Pancreas (tissue), 10 donors: ENCODE data around the gene LCA5L. TPM values are rescaled to one million over a fixed set of nuclear protein-coding genes. Genes with fewer than 3 reads are reported as not detected.

ENCODE experiments used
- ATAC-seq, 4 donors: fragments of 200-7000 bp; cut with Tn5 transposase; one replicate each; pipeline versions ENCODE4 v1.8.0 to v1.9.1; 2020; ENCODE audit warnings: mild to moderate bottlenecking in 4 of 4, moderate library complexity in 4 of 4
- DNase-seq, 6 donors: peaks; one replicate each; pipeline ENCODE4 v3.0.0-alpha.2; 2020
- FAIRE-seq: peaks from 2 replicates; lab custom pipeline; 2012; peaks lifted over from hg19 to GRCh38; lab: Jason Lieb, UNC
- H3K27ac ChIP-seq, 4 donors: fragments of 200-600 bp; sonication (generic); 1 replicate in 3 of 4; 2 replicates in 1 of 4; pipeline versions ENCODE4 v1.5.0 to v1.8.0; 2020
- H3K27me3 ChIP-seq, 4 donors: fragments of 200-600 bp; one replicate each; pipeline ENCODE4 v1.8.0; 2021
- H3K36me3 ChIP-seq, 3 donors: fragments of 200-600 bp; sonication (generic) in 1 of 3; one replicate each; pipeline versions ENCODE4 v1.5.0 to v1.8.0; 2020 to 2021
- H3K4me1 ChIP-seq, 3 donors: fragments of 200-600 bp; one replicate each; pipeline ENCODE4 v1.8.0; 2021
- H3K4me3 ChIP-seq, 4 donors: fragments of 200-600 bp; sonication (generic) in 2 of 4; one replicate each; pipeline versions ENCODE4 v1.5.0 to v1.8.0; 2020 to 2021
- H3K9me3 ChIP-seq, 4 donors: fragments of 200-600 bp; one replicate each; pipeline ENCODE4 v1.8.0; 2021
- WGBS, 2 donors: extraction: QIAGEN DNeasy Blood & Tissue Kit; methylation state at CpG; one replicate each; pipeline ENCODE4 v1.1.7; 2013; 5-methylcytosine and 5-hydroxymethylcytosine counted together
- intact Hi-C, 3 donors: fragments of 100-400 bp; cut with DNase I; formaldehyde crosslinking; loops; one replicate each; pipeline versions ENCODE4 v1.11.1 to v1.14.2; 2022
- microRNA-seq, 2 donors: library from miRNA; unstranded; fragments of <30 nt; microRNA quantifications; one replicate each; pipeline versions ENCODE4 to v1.1.0, GENCODE V29; 2019 to 2020
- polyA plus RNA-seq, 2 donors: library from polyadenylated mRNA; stranded (reverse); fragments of 200-250 nt; gene quantifications; one replicate each; pipeline ENCODE4 v1.2.3, GENCODE V29; 2013
- total RNA-seq, 6 donors: library from RNA; stranded (reverse); fragmentation: NEBNext Ultra II Directional in 4 of 6; extraction: Animal tissue kit (Norgen Biotek cat#: 25700) in 4 of 6; gene quantifications; one replicate each; pipeline versions ENCODE4 v1.2.1 to v1.2.4, GENCODE V29; 2021 to 2023
- TF ChIP-seq, protein P1 (sequence below), 4 donors: fragments of 200-600 bp; sonication (generic) in 3 of 4; IDR thresholded peaks; one replicate each; pipeline versions ENCODE4 v1.5.0 to v1.8.0; 2021; ENCODE audit warnings: antibody characterized with exemption in 4 of 4
- donor health status: healthy with polysubstance abuse.
- donor health status: DM: no; HTN: no; CAD: no; lungs with moderate emphysema.
- donor health status: DM: no; HTN: no; CAD: no.
- donor health status: control.
- donor health status: control.
- donor health status: Bipolar disorder and iron deficiency.
- donor health status: DM: yes; HTN: yes; CAD: no.
- donor health status: DM: no; HTN: no; CAD: no.
- donor health status: DM: no; HTN: no; CAD: no.
- donor health status: DM: yes; HTN: yes; CAD: no.

Gene LCA5L
- total and polyA plus RNA-seq, 8 donors, result 0.72 to 1.8 (median 1.3) TPM

DNA sequence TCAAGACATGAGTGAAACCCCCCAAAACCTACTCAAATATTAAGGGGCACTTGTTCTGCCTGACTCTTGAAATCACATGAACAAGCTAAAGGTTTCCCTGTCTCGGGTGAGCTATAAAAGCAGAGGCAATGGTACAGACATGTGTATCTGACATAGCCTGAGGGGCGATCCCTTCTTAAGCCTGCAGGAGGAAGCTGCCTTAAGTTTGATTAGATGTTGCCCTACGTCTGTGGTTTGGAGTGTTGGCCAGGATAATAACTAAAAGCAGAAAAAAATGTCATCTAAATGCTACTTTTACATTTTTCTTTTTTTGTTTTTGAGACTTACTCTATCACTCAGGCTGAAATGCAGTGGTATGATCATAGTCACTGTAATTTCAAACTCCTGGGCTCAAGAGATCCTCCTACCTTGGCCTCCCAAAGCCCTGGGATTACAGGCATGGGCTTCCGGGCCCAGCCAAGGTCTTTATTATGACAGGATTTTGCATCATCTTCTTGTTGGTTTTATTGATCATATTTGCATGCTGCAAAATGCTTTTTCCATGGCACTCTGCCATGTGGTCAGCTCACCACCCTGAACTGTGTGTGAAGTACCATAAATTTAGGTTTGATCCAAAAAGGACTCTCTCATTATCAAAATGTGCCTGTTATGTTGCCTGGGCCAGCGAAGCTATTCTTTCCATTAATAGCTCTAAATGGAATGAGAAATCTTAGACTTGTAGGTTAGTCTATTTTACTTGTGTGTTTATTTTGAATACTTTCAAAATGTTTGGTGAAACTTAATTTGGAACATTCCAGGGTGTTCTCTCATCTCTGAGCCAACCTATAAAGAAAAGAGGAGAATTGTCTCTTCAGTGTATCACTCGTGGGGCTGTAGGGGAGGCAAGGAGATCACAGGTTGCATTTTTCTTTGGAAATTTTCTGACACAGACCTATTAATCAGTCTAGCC lies 81.7 kb downstream of the LCA5L start:
- no peaks in the 10 kb centered on the region for H3K27me3 ChIP-seq
- no peak overlapping the region for H3K4me3 ChIP-seq
- no peak for DNase-seq
- H3K36me3 ChIP-seq, result no peaks in the 10 kb centered on the region
- ATAC-seq, result no peak
- H3K4me1 ChIP-seq, result no peaks in the 10 kb centered on the region
- H3K27ac ChIP-seq, result no peak overlapping the region
- no peak for FAIRE-seq
- H3K9me3 ChIP-seq, result no peaks in the 10 kb centered on the region
- WGBS, 2 donors, result 89 to 90% methylated on average over 6 of the region's 6 CpGs
- TF ChIP-seq, protein P1, sequence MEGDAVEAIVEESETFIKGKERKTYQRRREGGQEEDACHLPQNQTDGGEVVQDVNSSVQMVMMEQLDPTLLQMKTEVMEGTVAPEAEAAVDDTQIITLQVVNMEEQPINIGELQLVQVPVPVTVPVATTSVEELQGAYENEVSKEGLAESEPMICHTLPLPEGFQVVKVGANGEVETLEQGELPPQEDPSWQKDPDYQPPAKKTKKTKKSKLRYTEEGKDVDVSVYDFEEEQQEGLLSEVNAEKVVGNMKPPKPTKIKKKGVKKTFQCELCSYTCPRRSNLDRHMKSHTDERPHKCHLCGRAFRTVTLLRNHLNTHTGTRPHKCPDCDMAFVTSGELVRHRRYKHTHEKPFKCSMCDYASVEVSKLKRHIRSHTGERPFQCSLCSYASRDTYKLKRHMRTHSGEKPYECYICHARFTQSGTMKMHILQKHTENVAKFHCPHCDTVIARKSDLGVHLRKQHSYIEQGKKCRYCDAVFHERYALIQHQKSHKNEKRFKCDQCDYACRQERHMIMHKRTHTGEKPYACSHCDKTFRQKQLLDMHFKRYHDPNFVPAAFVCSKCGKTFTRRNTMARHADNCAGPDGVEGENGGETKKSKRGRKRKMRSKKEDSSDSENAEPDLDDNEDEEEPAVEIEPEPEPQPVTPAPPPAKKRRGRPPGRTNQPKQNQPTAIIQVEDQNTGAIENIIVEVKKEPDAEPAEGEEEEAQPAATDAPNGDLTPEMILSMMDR (IDR thresholded peaks at IDR 0.05), result no peak
- intact Hi-C loops, result no loop called here

DNA sequence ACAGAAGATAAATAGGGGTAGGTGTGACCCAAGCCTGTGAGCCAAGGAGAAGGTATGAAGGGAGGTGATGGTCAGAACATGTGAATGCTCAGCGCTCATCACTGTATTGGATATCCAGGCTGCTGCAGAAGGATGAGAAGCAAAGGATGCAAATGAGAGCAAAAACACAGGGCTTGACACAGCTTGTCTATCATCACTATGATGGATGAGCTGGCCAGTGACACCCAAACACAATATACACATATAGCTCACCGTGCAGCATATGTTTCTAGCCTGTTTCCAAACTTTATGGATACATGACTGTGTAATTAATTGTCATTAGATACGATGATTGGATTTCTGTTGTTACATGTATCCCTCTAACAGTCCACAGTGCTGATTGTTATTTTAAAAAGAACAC lies 82.8 kb downstream of the LCA5L start:
- Histone ChIP-seq H3K4me3 (no peak overlapping the region), H3K9me3 (no peaks in the 10 kb centered on the region), H3K4me1 (no peaks in the 10 kb centered on the region), H3K27ac (no peak overlapping the region), H3K27me3 (no peaks in the 10 kb centered on the region), H3K36me3 (no peaks in the 10 kb centered on the region)
- FAIRE-seq (no peak), ATAC-seq (no peak), DNase-seq (no peak)
- intact Hi-C loops, result no loop called here
- TF ChIP-seq, protein P1 (IDR thresholded peaks at IDR 0.05), result no peak
- 81 to 89% methylated on average over 3 of the region's 3 CpGs for WGBS, 2 donors

DNA sequence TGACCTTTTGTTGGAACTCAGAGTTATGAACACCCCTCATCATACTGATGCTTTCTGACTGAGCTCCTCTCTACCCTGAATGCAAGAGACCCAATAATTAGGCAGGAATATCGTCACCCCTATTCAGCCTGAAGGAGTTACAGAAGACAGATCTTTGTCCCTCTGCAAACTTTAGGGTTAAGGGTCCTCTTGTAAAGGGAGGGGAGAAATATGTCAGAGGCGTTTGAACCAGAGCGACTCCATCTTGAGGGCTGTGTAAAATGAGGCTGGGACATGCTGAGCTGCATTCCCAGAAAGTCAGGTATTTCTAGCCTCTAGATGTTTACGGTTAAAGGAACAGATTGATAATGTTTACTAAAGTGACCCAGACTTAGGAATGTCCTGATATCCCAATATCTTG lies 86.2 kb downstream of the LCA5L start:
- no peaks in the 10 kb centered on the region for H3K9me3 ChIP-seq
- H3K27ac ChIP-seq, result no peak overlapping the region
- 67% methylated on average over 4 of the region's 4 CpGs for WGBS, 2 donors
- TF ChIP-seq, protein P1 (IDR thresholded peaks at IDR 0.05), result no peak
- intact Hi-C loops, result no loop called here
- H3K4me1 ChIP-seq, result no peaks in the 10 kb centered on the region
- no peaks in the 10 kb centered on the region for H3K27me3 ChIP-seq
- DNase-seq (no peak), FAIRE-seq (no peak), ATAC-seq (no peak)
- H3K4me3 ChIP-seq, result no peak overlapping the region
- H3K36me3 ChIP-seq, result no peaks in the 10 kb centered on the region

Small RNA genes lying within 50 kb of the gene (microRNA-seq; reads per million reads assigned to microRNA genes)
- 0 reads per million in 2 donors for gene MIR6508

Other genes with a start within 250 kb of the LCA5L start
- 10 to 100 TPM; 19.6 to 31.7 (median 22.8) TPM for gene BRWD1, start 132.1 kb downstream of the LCA5L start, total RNA-seq
- gene BRWD1, start 132.1 kb downstream of the LCA5L start, polyA plus RNA-seq, result 10 to 100 TPM in 1 of 2 donors, 1 to 10 TPM in 1; 7.4 to 12.4 TPM
- gene HMGN1, start 96.7 kb downstream of the LCA5L start, total RNA-seq, result 100 to 1,000 TPM in 2 of 6 donors, 10 to 100 TPM in 4; 60.1 to 128 (median 98.1) TPM
- 100 to 1,000 TPM in 1 of 2 donors, 10 to 100 TPM in 1; 89.9 to 140 TPM for gene HMGN1, start 96.7 kb downstream of the LCA5L start, polyA plus RNA-seq
- gene SH3BGR, start 6.2 kb upstream of the LCA5L start, total RNA-seq, result 1 to 10 TPM; 1.4 to 4.5 (median 3.5) TPM
- 1 to 10 TPM; 6.8 to 7.3 TPM for gene SH3BGR, start 6.2 kb upstream of the LCA5L start, polyA plus RNA-seq
- gene B3GALT5, start 167.2 kb upstream of the LCA5L start, total RNA-seq, result 1 to 10 TPM; 3.0 to 8.1 (median 4.7) TPM
- gene B3GALT5, start 167.2 kb upstream of the LCA5L start, polyA plus RNA-seq, result 1 to 10 TPM; 2.0 to 2.6 TPM